ENCODE data around the gene SRSF3. TPM values are rescaled to one million over a fixed set of nuclear protein-coding genes. Genes with fewer than 3 reads are reported as not detected.

The SRSF3 gene
- total and polyA plus RNA-seq, 8 donors, result 60.5 to 122 (median 105) TPM

DNA sequence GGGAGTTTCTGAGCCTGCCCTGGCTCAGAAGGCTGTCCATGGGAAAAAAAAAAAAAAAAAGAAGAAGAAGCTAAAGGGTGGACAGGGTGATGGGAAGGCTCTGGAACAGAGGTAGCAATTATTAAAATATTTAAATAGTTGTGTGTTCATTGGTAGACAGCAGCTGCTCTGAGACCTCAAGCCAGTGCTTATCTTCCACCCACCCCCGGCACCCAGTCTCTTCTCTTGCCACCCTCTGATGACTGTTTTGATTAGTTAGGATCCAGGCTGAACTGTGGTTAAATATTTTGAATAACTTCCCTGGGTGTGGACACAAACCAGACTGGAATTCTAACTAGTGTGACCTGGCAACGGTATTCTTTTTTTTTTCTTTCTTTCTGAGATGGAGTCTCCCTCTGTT, 16.9 kb upstream of the SRSF3 start:
- intact Hi-C loops (cut with DNase I), result no loop called here
- H3K36me3 ChIP-seq, result no peaks in the 10 kb centered on the region
- H3K27ac ChIP-seq, result peak overlapping the region in 2 of 4 donors; percentile 53 to 58
- no peaks in the 10 kb centered on the region for H3K9me3 ChIP-seq
- TF ChIP-seq, protein P1, sequence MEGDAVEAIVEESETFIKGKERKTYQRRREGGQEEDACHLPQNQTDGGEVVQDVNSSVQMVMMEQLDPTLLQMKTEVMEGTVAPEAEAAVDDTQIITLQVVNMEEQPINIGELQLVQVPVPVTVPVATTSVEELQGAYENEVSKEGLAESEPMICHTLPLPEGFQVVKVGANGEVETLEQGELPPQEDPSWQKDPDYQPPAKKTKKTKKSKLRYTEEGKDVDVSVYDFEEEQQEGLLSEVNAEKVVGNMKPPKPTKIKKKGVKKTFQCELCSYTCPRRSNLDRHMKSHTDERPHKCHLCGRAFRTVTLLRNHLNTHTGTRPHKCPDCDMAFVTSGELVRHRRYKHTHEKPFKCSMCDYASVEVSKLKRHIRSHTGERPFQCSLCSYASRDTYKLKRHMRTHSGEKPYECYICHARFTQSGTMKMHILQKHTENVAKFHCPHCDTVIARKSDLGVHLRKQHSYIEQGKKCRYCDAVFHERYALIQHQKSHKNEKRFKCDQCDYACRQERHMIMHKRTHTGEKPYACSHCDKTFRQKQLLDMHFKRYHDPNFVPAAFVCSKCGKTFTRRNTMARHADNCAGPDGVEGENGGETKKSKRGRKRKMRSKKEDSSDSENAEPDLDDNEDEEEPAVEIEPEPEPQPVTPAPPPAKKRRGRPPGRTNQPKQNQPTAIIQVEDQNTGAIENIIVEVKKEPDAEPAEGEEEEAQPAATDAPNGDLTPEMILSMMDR (IDR thresholded peaks at IDR 0.05), result no peak
- DNase-seq, result no peak
- H3K4me1 ChIP-seq, result no peaks in the 10 kb centered on the region
- H3K4me3 ChIP-seq, result no peak overlapping the region
- 48 to 55% methylated on average over 2 of the region's 2 CpGs for WGBS, 2 donors
- ATAC-seq, result peak; percentile 66 to 81 (median 76)
- no peak for FAIRE-seq
- no peaks in the 10 kb centered on the region for H3K27me3 ChIP-seq

DNA sequence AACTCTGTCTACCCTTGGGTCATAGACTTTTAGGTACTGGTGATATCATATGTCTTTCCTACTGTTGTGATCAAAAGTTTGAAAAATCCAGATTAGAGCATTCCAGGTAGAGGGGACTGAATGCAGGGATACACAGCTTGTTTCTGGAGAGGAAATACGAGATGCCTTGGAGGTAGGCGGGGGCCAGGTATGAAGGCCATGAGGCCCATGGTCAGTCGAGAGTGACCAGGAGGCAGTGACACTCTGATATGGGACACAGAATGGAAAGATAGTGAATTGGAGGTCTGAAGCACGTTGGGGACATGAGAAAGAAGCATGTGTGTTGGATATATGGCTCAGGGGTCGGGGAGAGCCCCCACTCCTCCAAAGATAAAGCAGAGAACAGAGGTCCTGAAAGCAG, 16.1 kb upstream of the SRSF3 start:
- no peaks in the 10 kb centered on the region for H3K9me3 ChIP-seq
- TF ChIP-seq, protein P1 (IDR thresholded peaks at IDR 0.05), result no peak
- H3K36me3 ChIP-seq, result no peaks in the 10 kb centered on the region
- no peaks in the 10 kb centered on the region for H3K4me1 ChIP-seq
- H3K27ac ChIP-seq, result peak overlapping the region in 1 of 4 donors; percentile 53
- H3K27me3 ChIP-seq, result no peaks in the 10 kb centered on the region
- ATAC-seq (no peak), FAIRE-seq (no peak), DNase-seq (no peak)
- WGBS, 2 donors, result 79 to 85% methylated on average over 5 of the region's 5 CpGs
- no peak overlapping the region for H3K4me3 ChIP-seq
- intact Hi-C loops (cut with DNase I), result no loop called here

DNA sequence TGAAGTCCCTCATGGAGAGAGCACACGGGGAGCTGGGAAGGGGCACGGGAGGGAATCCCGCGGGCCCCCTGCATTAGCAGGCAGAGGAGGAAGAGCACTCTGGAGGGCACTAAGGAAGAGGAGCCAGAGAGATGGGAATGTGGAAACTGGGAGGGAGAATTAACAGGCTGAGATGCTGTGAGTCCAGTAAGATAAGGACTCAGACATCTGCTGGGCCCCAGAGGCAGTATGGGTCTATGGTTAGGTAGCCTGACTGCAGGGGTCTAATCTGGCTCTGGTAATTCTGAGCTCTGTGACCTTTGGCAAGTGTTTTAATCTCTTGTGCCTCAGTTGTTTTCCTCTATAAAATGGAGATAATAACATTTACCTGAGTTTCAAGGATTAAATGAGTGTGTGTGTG, 15.7 kb upstream of the SRSF3 start:
- Histone ChIP-seq H3K36me3 (no peaks in the 10 kb centered on the region), H3K27ac (peak overlapping the region in 1 of 4 donors; percentile 53), H3K27me3 (no peaks in the 10 kb centered on the region), H3K4me1 (no peaks in the 10 kb centered on the region), H3K9me3 (no peaks in the 10 kb centered on the region), H3K4me3 (no peak overlapping the region)
- DNase-seq (no peak), FAIRE-seq (no peak), ATAC-seq (no peak)
- TF ChIP-seq, protein P1 (IDR thresholded peaks at IDR 0.05), result no peak
- 93 to 98% methylated on average over 4 of the region's 4 CpGs for WGBS, 2 donors
- intact Hi-C loops (cut with DNase I), result no loop called here

DNA sequence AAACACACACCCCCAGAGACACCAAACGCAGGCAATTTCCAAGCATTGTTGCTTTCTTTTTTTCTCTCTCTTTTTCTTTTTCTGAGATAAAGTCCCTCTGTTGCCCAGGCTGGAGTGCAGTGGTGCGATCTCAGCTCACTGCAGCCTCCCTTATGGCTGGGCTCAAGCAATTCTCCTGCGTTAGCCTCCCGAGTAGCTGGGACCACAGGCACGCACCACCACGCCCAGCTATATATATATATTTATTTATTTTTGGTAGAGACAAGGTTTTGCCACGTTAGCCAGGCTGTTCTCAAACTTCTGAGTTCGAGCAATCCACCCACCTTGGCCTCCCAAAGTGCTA, 14.0 kb upstream of the SRSF3 start:
- no peaks in the 10 kb centered on the region for H3K27me3 ChIP-seq
- intact Hi-C loops (cut with DNase I), result no loop called here
- no peak overlapping the region for H3K4me3 ChIP-seq
- 87 to 90% methylated on average over 8 of the region's 8 CpGs for WGBS, 2 donors
- FAIRE-seq, result no peak
- peak overlapping the region in 2 of 4 donors; percentile 62 to 71 for H3K27ac ChIP-seq
- TF ChIP-seq, protein P1 (IDR thresholded peaks at IDR 0.05), result no peak
- no peak for DNase-seq
- ATAC-seq, result no peak
- H3K36me3 ChIP-seq, result no peaks in the 10 kb centered on the region
- no peaks in the 10 kb centered on the region for H3K4me1 ChIP-seq
- H3K9me3 ChIP-seq, result no peaks in the 10 kb centered on the region

DNA sequence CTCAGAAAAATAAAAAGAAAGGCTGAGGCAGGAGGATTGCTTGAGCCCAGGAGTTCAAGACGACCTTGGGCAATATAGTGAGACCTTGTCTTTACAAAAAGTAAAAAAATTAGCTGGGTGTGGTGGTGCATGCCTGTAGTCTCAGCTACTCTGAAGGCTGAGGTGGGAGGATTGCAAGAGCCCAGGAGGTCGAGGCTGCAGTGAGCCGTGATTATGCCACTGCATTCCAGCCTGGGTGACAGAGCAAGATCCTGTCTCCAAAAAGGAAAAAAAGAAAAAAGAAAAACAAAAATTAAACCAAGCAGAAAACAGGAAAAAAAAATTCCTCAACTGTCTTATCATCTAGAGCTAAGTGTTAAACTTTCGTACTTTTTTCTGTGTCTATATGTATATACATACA, 12.4 kb upstream of the SRSF3 start:
- no peak for FAIRE-seq
- WGBS, 2 donors, result 77 to 87% methylated on average over 4 of the region's 4 CpGs
- no peaks in the 10 kb centered on the region for H3K9me3 ChIP-seq
- H3K4me3 ChIP-seq, result no peak overlapping the region
- no peak for ATAC-seq
- H3K36me3 ChIP-seq, result no peaks in the 10 kb centered on the region
- H3K4me1 ChIP-seq, result no peaks in the 10 kb centered on the region
- intact Hi-C loops (cut with DNase I), result no loop called here
- H3K27me3 ChIP-seq, result no peaks in the 10 kb centered on the region
- no peak for DNase-seq
- TF ChIP-seq, protein P1 (IDR thresholded peaks at IDR 0.05), result no peak
- no peak overlapping the region for H3K27ac ChIP-seq
